C4-2B (cell line): ENCODE results near the gene EML5.

Experiments used
- CTCF ChIP-seq: fragments of 450-650 bp; conservative IDR thresholded peaks from 2 replicates; pipeline ENCODE4 v1.5.1; 2017; ENCODE audit warnings: mild to moderate bottlenecking
- ZFX ChIP-seq: fragments of 450-650 bp; IDR thresholded peaks from 2 replicates; pipeline ENCODE4 v1.6.1; 2017

DNA sequence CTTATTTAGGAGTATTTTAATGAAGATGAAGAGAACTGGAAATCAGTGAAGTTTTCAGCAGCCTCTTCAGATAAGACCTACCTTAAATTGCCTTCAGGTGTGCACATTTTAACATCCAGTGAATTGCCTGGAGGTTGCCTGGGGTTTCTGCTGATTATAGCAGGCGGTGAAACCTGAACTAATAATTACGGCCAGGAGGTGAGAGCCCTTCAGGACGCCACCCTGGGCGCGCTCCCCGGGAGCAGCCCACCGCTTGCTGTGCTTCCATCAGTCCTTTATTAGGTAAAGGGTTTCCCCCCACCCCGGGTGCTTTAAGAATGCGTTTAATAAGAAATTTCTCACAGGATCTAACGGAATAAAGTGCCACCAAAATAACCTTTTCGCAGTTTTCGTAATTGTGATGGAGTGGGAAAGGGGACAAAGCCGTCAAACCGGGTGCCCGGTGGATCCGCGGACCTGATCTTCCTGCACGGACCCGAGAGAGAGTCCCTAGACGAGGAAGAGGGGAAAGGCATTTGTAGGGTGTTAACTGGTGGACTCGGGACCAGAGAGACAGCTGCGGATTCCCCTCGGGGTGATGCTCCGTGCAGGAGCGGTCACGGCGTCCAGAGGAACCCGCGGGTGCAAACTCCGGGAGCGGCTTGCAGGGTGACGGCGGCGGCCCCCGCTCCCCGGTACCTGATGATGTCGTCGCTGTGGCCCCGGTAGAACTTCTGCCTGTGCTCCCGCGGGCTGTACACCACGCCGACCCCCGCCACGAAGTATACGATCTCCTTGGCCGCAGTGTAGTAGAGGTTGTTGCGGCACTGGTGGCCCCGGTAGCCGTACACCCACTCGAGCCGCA is 902 bp downstream of the EML5 start:
- TF ChIP-seq CTCF (no peak), ZFX (no peak)
